Chondrocyte (in vitro differentiated cells): Measurements from ENCODE around the gene SESTD1. TPM values are rescaled to one million over a fixed set of nuclear protein-coding genes. Genes with fewer than 3 reads are reported as not detected.
A peak's percentile ranks its signal among the peaks of the same experiment; 100 is the strongest.

Source experiments
- DNase-seq: peaks from one replicate; pipeline ENCODE4 v3.0.0; 2021; ENCODE audit warnings: mixed read lengths, low spot score
- H3K27ac Mint-ChIP-seq: one replicate; pipeline ENCODE4 v1.8.0; 2021; ENCODE audit warnings: mild to moderate bottlenecking, moderate library complexity, mixed read lengths; ENCODE audit not compliant: unreplicated experiment
- H3K27me3 Mint-ChIP-seq: 2 replicates; pipeline ENCODE4 v1.8.0; 2021; ENCODE audit warnings: low read depth, mixed read lengths
- H3K36me3 Mint-ChIP-seq: 2 replicates; pipeline ENCODE4 v1.8.0; 2021; ENCODE audit warnings: low read depth, mixed read lengths
- H3K4me1 Mint-ChIP-seq: 2 replicates; pipeline ENCODE4 v1.8.0; 2021; ENCODE audit warnings: low read depth, mild to moderate bottlenecking, mixed read lengths
- H3K4me3 Mint-ChIP-seq: one replicate; pipeline ENCODE4 v1.8.0; 2021; ENCODE audit warnings: mild to moderate bottlenecking, moderate library complexity, mixed read lengths; ENCODE audit not compliant: unreplicated experiment
- H3K9me3 Mint-ChIP-seq: 2 replicates; pipeline ENCODE4 v1.8.0; 2021; ENCODE audit warnings: low read depth, mixed read lengths
- total RNA-seq: library from RNA; stranded (reverse); gene quantifications from 3 replicates; pipeline ENCODE4 v1.2.1, GENCODE V29; 2021
- TF ChIP-seq, protein P1 (sequence below): fragments of 200-600 bp; sonication (generic); IDR thresholded peaks from 2 replicates; pipeline ENCODE4 v1.5.0; 2021; ENCODE audit warnings: antibody characterized with exemption, mild to moderate bottlenecking, moderate library complexity

The SESTD1 gene
- total RNA-seq, 1 donor from 2014 or later = 101 TPM

GRCh38 chr2:179243046-179243445, 21.6 kb downstream of the SESTD1 start:
- Mint-ChIP-seq H3K27ac (no peak overlapping the region), H3K36me3 (no peaks in the 10 kb centered on the region), H3K4me3 (no peak overlapping the region), H3K9me3 (peaks cover 4% of the 10 kb centered on the region), H3K4me1 (peaks cover 51% of the 10 kb centered on the region), H3K27me3 (no peaks in the 10 kb centered on the region)
- TF ChIP-seq, protein P1, sequence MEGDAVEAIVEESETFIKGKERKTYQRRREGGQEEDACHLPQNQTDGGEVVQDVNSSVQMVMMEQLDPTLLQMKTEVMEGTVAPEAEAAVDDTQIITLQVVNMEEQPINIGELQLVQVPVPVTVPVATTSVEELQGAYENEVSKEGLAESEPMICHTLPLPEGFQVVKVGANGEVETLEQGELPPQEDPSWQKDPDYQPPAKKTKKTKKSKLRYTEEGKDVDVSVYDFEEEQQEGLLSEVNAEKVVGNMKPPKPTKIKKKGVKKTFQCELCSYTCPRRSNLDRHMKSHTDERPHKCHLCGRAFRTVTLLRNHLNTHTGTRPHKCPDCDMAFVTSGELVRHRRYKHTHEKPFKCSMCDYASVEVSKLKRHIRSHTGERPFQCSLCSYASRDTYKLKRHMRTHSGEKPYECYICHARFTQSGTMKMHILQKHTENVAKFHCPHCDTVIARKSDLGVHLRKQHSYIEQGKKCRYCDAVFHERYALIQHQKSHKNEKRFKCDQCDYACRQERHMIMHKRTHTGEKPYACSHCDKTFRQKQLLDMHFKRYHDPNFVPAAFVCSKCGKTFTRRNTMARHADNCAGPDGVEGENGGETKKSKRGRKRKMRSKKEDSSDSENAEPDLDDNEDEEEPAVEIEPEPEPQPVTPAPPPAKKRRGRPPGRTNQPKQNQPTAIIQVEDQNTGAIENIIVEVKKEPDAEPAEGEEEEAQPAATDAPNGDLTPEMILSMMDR = no peak
- no peak for DNase-seq

DNA sequence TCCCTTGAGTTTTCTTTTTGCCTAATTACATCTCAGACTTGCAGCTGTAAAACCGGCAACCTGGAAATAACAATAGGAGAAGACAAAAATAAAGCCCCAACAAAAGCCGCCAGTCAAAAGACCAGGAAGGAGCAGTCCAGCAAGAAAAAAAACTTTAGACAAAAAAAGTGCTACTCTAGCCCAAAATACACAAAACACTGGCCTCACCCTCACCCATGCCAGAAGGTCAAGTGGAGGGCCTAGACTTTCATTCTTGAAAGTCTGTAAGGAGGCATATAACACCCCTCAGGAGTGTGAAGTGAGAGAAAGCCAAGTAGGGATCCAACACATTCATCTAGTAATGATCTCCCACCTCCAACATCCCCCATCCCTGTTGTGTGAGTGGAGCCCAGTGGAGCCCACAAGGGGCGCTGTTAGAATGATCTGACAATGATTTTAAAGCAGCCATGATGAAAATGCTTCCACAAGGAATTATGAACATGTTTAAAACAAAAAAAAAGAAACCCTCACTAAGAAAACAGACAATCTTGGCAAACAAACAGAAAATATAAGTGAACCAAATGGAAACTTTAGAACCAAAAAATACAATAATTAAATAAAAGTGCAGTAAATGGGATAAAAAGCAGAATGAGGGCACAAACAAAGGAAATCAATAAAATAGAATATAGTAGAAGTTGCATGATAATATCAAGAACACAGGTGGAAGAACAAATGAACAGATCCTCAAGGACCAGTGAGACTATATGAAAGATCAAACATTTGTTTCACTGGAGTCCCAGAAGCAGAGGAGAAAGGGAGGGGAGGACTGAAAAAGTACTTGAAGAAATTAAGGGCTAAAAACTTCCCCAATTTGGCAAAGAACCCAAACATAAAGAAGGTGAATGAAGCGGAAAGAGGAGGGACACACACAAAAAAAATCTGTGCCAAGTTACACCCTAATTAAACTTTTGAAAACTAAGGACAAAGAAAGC, 23.9 kb downstream of the SESTD1 start:
- Mint-ChIP-seq H3K27me3 (no peaks in the 10 kb centered on the region), H3K36me3 (no peaks in the 10 kb centered on the region), H3K27ac (peak overlapping the region; percentile 2), H3K4me3 (no peak overlapping the region), H3K9me3 (peaks cover 4% of the 10 kb centered on the region), H3K4me1 (peaks cover 59% of the 10 kb centered on the region)
- no peak for DNase-seq
- TF ChIP-seq, protein P1 = peak; percentile 44

DNA sequence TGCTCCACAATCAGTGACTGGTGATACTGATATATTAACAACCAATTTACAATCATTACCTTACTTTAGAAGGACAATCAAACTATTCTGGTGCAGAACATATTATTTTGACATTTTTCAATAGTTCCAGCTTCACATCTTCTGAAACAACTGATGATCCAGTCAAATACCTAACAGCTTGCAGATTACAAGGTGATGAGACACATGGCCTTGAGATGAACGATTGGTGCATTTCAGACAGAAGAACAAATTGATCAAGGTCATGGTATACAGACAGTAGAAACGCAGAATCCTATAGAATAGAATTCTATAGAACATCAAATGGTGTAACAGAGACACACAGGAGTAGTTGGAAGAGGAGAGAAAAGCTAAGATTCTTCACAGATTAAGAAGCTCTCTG, 24.8 kb downstream of the SESTD1 start:
- Mint-ChIP-seq H3K4me1 (peaks cover 63% of the 10 kb centered on the region), H3K27ac (no peak overlapping the region), H3K27me3 (no peaks in the 10 kb centered on the region), H3K36me3 (no peaks in the 10 kb centered on the region), H3K9me3 (peaks cover 4% of the 10 kb centered on the region), H3K4me3 (no peak overlapping the region)
- no peak for DNase-seq
- TF ChIP-seq, protein P1 = no peak

GRCh38 chr2:179239195-179239594, 25.4 kb downstream of the SESTD1 start:
- no peak overlapping the region for H3K27ac Mint-ChIP-seq
- DNase-seq = no peak
- no peaks in the 10 kb centered on the region for H3K36me3 Mint-ChIP-seq
- peaks cover 4% of the 10 kb centered on the region for H3K9me3 Mint-ChIP-seq
- no peak overlapping the region for H3K4me3 Mint-ChIP-seq
- H3K4me1 Mint-ChIP-seq = peaks cover 57% of the 10 kb centered on the region
- no peaks in the 10 kb centered on the region for H3K27me3 Mint-ChIP-seq
- TF ChIP-seq, protein P1 = no peak

DNA sequence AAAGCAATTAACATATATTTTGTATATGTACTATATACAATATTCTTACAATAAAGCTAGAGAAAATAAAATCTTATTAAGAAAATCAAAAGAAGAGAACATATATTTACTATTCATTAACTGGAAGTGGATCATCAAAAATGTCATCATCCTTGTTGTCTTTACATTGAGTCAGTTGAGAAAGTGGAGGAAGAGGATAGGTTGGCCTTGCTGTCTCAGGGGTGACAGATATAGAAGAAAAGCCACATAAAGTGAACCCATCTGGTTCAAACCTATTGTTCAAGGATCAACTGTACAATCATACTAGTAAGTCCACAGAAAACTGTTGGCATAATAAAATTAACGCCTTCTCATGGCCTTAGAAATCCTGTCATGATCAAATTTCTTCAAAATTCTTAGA, 26.6 kb downstream of the SESTD1 start:
- Mint-ChIP-seq H3K9me3 (peaks cover 4% of the 10 kb centered on the region), H3K36me3 (no peaks in the 10 kb centered on the region), H3K27me3 (no peaks in the 10 kb centered on the region), H3K4me1 (peaks cover 56% of the 10 kb centered on the region), H3K4me3 (no peak overlapping the region), H3K27ac (no peak overlapping the region)
- DNase-seq = no peak
- TF ChIP-seq, protein P1 = no peak
